ENCODE measurements around the gene IL4I1.
A peak's percentile ranks its signal among the peaks of the same experiment; 100 is the strongest.

The IL4I1 gene

GRCh38 chr19:49937750-49938381 lies 41.2 kb upstream of the IL4I1 start:
- peaks cover 10% of the 10 kb centered on the region for H3K4me1 ChIP-seq (ENCODE audit: insufficient read depth, low read length, poor library complexity, severe bottlenecking)
- H3K79me2 ChIP-seq (ENCODE audit: insufficient read depth, low read length), result no peaks in the 10 kb centered on the region
- no peak overlapping the region for H2AFZ ChIP-seq (ENCODE audit: low read length)
- H3K27me3 ChIP-seq (ENCODE audit: insufficient read depth, low read length, poor library complexity, severe bottlenecking), result no peaks in the 10 kb centered on the region
- no peaks in the 10 kb centered on the region for H3K36me3 ChIP-seq (ENCODE audit: insufficient read depth, low read length)
- TF ChIP-seq CTCF (conservative IDR thresholded peaks at IDR 0.05; ENCODE audit: low read length), result peak; percentile 92
- no peak for TF ChIP-seq EZH2phosphoT487 (IDR thresholded peaks at IDR 0.05; ENCODE audit: borderline replicate concordance)
- peaks cover 2% of the 10 kb centered on the region; the same call in 1 of the 2 replicates for H3F3A ChIP-seq (ENCODE audit: low read depth)
- H3K4me2 ChIP-seq (ENCODE audit: low read depth, low read length, poor library complexity, severe bottlenecking), result no peak overlapping the region
- H3K9ac ChIP-seq (ENCODE audit: low read depth, low read length, poor library complexity, severe bottlenecking), result no peak overlapping the region
- no peaks in the 10 kb centered on the region for H3K9me3 ChIP-seq (ENCODE audit: insufficient read depth, low read depth, low read length)
- no peak overlapping the region for H3K4me3 ChIP-seq (ENCODE audit: low read length, poor library complexity, severe bottlenecking)
- H4K20me1 ChIP-seq (ENCODE audit: insufficient read depth, low read length, poor library complexity, severe bottlenecking), result no peaks in the 10 kb centered on the region
- H3K9me2 ChIP-seq (replicated peaks; ENCODE audit: low read depth, low read length), result no peaks in the 10 kb centered on the region

GRCh38 chr19:49936549-49936948 lies 39.9 kb upstream of the IL4I1 start:
- no peak overlapping the region for H3K4me3 ChIP-seq (ENCODE audit: low read length, poor library complexity, severe bottlenecking)
- H2AFZ ChIP-seq (ENCODE audit: low read length), result no peak overlapping the region
- no peak overlapping the region for H3K9ac ChIP-seq (ENCODE audit: low read depth, low read length, poor library complexity, severe bottlenecking)
- peaks cover 18% of the 10 kb centered on the region for H3K4me1 ChIP-seq (ENCODE audit: insufficient read depth, low read length, poor library complexity, severe bottlenecking)
- no peaks in the 10 kb centered on the region for H3K9me2 ChIP-seq (replicated peaks; ENCODE audit: low read depth, low read length)
- H3K27me3 ChIP-seq (ENCODE audit: insufficient read depth, low read length, poor library complexity, severe bottlenecking), result no peaks in the 10 kb centered on the region
- no peaks in the 10 kb centered on the region for H4K20me1 ChIP-seq (ENCODE audit: insufficient read depth, low read length, poor library complexity, severe bottlenecking)
- no peak overlapping the region for H3K4me2 ChIP-seq (ENCODE audit: low read depth, low read length, poor library complexity, severe bottlenecking)
- peaks cover 10% of the 10 kb centered on the region; the same call in 1 of the 2 replicates for H3F3A ChIP-seq (ENCODE audit: low read depth)
- TF ChIP-seq EZH2phosphoT487 (IDR thresholded peaks at IDR 0.05; ENCODE audit: borderline replicate concordance), result no peak
- no peak for TF ChIP-seq CTCF (conservative IDR thresholded peaks at IDR 0.05; ENCODE audit: low read length)
- 0 out of 2 replicates have a peak, but pooled peaks cover 5% of the 10 kb centered on the region for H3K79me2 ChIP-seq (ENCODE audit: insufficient read depth, low read length)
- H3K36me3 ChIP-seq (ENCODE audit: insufficient read depth, low read length), result no peaks in the 10 kb centered on the region
- no peaks in the 10 kb centered on the region for H3K9me3 ChIP-seq (ENCODE audit: insufficient read depth, low read depth, low read length)

- Histone ChIP-seq H4K20me1 (ENCODE audit: insufficient read depth, low read length, poor library complexity, severe bottlenecking) (peaks cover 2% of the 10 kb centered on the region), H3K27me3 (ENCODE audit: insufficient read depth, low read length, poor library complexity, severe bottlenecking) (peaks cover 6% of the 10 kb centered on the region), H3K79me2 (ENCODE audit: insufficient read depth, low read length) (peaks cover 19% of the 10 kb centered on the region), H3K9ac (ENCODE audit: low read depth, low read length, poor library complexity, severe bottlenecking) (peak overlapping the region; percentile 56), H3F3A (ENCODE audit: low read depth) (peaks cover 21% of the 10 kb centered on the region; the same call in 1 of the 2 replicates), H3K4me3 (ENCODE audit: low read length, poor library complexity, severe bottlenecking) (peak overlapping the region; percentile 69), H3K4me1 (ENCODE audit: insufficient read depth, low read length, poor library complexity, severe bottlenecking) (peaks cover 31% of the 10 kb centered on the region), H3K36me3 (ENCODE audit: insufficient read depth, low read length) (no peaks in the 10 kb centered on the region), H3K4me2 (ENCODE audit: low read depth, low read length, poor library complexity, severe bottlenecking) (peak overlapping the region; percentile 96), H2AFZ (ENCODE audit: low read length) (no peak overlapping the region), H3K9me3 (ENCODE audit: insufficient read depth, low read depth, low read length) (no peaks in the 10 kb centered on the region), H3K9me2 (replicated peaks; ENCODE audit: low read depth, low read length) (no peaks in the 10 kb centered on the region)
- TF ChIP-seq EZH2phosphoT487 (IDR thresholded peaks at IDR 0.05; ENCODE audit: borderline replicate concordance) (no peak), CTCF (conservative IDR thresholded peaks at IDR 0.05; ENCODE audit: low read length) (no peak)
Measured at GRCh38 chr19:49933643-49934042, 37.0 kb upstream of the IL4I1 start.
